GM12872 (cell line): ENCODE data around the gene SIRT7.

Experiments
- TF ChIP-seq, protein P1 (sequence below): IDR thresholded peaks from 3 replicates; pipeline ENCODE4 v1.5.1; 2011; ENCODE audit warnings: low read depth, mild to moderate bottlenecking, low read length, moderate library complexity; ENCODE audit not compliant: insufficient read depth

Gene SIRT7

DNA sequence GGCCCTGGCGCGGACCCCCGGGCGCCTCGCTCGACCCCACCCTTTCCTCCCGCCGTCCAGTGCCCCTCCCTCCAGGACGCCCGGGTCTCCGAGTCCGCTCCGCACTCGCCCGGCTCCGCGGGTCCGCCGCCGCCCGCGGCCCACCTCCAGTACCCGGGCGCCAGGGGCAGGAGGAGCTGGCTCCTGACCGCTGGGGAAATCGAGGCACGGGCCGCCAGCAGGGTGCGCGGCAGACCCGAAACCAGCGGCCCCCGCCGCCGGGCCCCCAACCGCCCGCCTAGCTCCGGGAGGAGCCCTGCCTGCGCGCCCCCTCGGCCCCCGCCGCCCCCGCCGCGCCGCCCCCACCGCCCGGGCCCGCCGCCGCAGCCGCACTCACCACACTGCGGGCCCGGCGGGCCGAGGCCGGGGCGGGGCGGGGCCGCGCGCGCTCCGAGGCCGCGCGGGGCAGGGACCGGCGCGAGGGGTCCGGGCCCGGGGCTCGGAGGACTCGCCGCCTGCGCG is 9.2 kb upstream of the SIRT7 start:
- TF ChIP-seq, protein P1, sequence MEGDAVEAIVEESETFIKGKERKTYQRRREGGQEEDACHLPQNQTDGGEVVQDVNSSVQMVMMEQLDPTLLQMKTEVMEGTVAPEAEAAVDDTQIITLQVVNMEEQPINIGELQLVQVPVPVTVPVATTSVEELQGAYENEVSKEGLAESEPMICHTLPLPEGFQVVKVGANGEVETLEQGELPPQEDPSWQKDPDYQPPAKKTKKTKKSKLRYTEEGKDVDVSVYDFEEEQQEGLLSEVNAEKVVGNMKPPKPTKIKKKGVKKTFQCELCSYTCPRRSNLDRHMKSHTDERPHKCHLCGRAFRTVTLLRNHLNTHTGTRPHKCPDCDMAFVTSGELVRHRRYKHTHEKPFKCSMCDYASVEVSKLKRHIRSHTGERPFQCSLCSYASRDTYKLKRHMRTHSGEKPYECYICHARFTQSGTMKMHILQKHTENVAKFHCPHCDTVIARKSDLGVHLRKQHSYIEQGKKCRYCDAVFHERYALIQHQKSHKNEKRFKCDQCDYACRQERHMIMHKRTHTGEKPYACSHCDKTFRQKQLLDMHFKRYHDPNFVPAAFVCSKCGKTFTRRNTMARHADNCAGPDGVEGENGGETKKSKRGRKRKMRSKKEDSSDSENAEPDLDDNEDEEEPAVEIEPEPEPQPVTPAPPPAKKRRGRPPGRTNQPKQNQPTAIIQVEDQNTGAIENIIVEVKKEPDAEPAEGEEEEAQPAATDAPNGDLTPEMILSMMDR = no peak

DNA sequence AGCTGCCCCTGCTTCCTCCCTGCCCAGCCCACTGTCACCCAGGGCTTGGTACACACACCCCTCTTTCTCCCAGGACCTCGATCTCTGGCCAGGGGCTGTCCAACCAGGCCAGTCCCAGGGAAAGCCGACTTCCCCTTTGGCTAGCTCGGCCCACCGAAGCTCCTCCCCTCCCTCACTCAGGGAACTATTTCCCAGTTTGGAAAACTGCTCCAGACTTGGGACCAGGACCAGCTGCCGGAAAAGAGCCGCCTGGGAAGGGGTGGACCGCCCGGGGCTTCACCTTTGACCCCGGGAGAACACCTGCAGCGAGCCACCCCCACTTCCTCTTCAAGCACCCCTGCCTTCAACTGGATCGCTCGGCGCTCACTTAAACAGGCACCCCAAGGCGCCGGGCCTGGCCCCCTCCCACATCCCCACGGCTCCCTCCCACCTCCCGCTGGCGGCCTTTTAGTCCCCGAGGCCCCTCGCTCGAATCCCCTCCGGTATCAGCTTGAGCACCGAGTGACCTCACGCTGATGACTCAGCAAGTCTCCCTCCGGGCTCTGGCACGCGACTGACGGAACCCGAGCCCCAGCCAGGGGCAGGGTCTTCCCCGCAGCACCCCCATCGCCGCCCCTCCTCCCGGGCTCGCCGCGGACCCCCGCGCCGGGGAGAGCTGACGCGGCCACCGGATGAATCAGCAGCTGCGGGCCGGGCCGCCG is 8.6 kb upstream of the SIRT7 start:
- TF ChIP-seq, protein P1 = no peak

DNA sequence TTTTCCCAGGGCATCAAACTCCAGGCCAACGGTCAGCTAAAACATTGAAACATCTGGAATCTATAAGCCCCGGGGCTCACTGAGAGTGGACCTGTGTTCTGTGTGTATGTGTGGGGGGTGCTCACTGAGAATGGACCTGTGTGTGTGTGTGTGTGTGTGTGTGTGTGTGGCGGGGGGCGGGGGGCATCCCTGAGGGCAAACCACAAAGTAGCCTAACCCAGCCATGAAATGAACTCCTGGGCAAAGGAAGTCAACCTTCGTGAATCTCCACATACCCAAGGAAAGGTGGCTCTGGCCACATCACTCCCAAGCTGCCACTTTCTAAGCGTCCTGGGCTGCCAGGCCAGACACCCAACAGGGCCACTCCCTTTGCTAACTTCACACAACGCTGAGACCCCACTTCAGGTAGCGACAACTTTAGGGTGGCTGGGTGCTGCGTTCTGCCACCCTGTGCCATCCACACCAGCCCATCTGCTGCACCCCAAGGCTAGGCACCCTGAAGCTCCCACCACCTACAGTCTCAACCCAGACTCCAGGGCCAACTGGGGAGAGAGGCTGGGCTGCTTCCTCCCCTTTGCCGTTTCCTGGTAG is 8.0 kb upstream of the SIRT7 start:
- TF ChIP-seq, protein P1 = no peak

DNA sequence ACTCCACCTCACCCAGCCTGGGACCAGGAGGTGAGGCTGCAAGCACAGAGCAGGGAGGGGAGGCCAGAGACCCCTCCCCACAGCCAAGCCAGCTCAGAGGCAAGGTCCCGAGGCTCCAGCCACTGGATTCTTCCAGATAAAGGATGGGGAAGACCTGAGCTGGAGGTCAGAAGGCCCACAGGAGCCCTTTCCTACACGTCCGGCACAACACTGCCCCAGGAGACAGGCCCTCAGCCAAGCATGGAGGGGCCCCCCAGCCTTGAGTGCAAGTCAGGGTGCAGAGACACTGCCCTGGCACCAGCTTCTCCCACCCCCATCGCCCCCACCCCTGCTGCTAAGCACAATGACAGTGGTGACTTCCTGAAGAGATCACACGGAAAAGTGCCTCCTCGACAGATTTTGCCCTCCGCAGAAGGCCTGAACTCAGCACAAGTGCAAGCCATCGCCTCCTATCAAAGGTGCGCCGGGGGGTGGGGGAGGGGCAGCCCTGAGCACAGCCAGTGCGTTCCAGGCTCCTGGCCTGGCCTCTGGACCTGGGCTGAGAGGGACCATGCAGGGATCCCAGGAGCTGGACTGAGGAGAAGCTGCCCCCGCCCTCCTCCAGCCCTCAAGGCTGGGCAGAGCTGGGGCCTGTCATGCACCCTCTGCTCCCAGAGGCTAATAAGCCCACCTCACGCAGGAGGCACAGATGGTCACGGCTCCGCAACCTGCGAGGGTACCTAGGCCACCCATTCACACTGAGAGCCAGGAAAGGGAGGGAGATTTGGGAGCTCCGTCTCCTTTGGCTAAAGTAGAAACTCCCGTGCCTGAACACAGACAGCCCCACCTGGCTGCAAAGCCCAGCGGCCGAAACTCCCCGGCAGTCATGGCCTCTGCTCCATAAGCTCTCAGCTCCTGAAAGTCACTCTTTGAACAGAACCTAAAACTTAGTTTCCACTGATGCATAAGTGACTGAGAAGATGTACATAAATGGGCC is 6.9 kb upstream of the SIRT7 start:
- TF ChIP-seq, protein P1 = no peak

DNA sequence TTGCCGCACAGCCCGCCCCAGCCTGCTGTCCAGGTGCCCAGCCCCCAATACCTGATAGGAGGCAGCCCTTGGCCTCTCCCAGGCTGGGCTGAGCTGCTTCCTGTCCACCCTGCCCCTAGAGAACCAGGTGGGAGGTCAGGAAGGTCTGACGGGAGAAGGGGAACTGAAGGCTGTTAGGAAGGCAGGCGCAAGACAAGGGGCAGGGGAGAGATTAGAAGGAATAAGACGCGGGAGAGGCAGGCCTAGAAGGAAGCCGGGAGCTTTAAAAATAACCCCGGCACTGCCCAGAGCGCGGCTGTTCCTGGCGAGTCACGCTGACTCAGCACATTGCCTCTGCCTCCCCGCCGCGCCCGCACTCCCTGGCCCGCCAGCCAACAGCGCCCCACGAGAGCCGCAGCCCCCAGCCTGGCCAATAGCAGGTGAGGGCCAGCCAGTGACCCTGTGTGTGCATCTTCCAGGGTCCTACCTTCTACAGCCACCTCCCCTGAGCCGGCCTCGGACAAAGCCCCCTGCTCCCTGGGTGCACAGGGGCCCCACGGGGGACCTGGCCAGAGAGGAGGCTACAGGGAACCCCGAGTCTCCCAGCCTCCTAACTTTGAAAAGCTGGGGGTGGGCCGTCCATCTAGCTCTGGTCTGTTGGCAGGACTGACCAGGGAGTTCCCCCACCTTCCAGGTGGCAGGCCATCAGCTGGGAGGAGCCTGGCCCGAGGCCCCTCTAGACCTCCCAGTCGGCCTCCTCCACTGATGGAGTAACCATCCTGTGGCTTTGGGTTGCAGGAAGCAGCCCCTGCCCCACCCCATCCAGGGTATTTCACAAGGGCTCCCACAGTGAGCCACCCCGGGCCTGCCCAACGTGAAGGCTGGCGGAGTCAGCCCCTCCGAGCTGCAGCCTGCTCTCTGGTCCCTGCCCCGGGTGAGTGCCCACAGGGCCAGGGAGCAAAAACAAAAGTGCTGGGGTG is 5.6 kb upstream of the SIRT7 start:
- TF ChIP-seq, protein P1 = no peak

DNA sequence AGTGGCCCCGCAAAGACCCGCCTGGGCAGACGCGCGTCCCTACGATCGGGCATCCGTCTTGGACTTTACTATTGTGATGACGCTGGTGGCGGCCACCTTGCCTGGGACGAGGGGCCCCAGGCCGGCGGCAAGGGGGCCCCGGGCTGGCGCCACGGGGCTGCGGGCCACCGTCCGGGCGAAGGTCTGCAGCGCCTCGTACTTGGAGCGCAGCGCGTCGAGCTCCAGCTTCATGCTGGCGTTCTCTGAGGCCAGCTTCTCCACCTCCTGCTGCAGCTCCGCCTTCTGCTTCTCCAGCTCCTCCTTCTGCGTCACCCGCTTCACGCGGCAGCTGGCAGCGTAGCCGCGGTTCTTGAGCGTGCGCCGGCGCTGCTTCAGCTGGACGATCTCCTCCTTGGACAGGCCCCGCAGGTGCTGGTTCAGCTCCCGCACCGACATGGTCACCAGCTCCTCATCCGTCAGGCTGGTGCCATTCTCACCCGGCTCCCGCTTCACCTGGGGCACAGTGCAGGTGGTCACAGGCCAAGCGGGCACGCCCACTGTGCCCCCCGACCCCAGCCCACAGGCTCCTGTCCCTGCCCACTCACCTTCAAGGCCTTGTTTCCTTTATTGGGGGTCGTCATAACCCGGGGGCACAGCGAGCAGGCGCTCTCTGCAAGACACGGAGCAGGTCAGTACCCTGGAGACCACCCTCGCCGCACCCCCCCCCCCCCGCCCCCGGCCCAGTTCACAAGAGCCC is 4.8 kb upstream of the SIRT7 start:
- TF ChIP-seq, protein P1 = no peak
